Left ventricle myocardium inferior (tissue), 1 donor: ENCODE measurements around the gene SGCD. TPM values are rescaled to one million over a fixed set of nuclear protein-coding genes. Genes with fewer than 3 reads are reported as not detected.

Source experiments
- DNase-seq: peaks from one replicate; pipeline ENCODE4 v3.0.0-alpha.2; 2020
- H3K27ac ChIP-seq: fragments of 200-600 bp; replicated peaks from 2 replicates; pipeline ENCODE4 v1.8.0; 2021
- H3K27me3 ChIP-seq: fragments of 200-600 bp; 2 replicates; pipeline ENCODE4 v1.8.0; 2021; ENCODE audit warnings: low read depth
- H3K36me3 ChIP-seq: fragments of 200-600 bp; 2 replicates; pipeline ENCODE4 v1.8.0; 2021
- H3K4me1 ChIP-seq: fragments of 200-600 bp; 2 replicates; pipeline ENCODE4 v1.8.0; 2021
- H3K4me3 ChIP-seq: fragments of 200-600 bp; 2 replicates; pipeline ENCODE4 v1.8.0; 2021; ENCODE audit warnings: mild to moderate bottlenecking, moderate library complexity
- H3K9me3 ChIP-seq: fragments of 200-600 bp; replicated peaks from 2 replicates; pipeline ENCODE4 v1.8.0; 2021
- intact Hi-C: fragments of 100-400 bp; cut with micrococcal nuclease; formaldehyde crosslinking; loops from one replicate; pipeline ENCODE4 v1.11.0; 2022
- total RNA-seq: library from RNA; stranded (reverse); fragmentation: NEBNext Ultra II Directional; extraction: Animal tissue kit (Norgen Biotek cat#: 25700); gene quantifications from one replicate; pipeline ENCODE4 v1.2.1, GENCODE V29; 2021
- TF ChIP-seq, protein P1 (sequence below): fragments of 200-600 bp; IDR thresholded peaks from 2 replicates; pipeline ENCODE4 v1.8.0; 2021; ENCODE audit warnings: antibody characterized with exemption, mild to moderate bottlenecking, borderline replicate concordance
- donor health status: DM: no; HTN: yes; CAD: no; lungs with severe emphysema.

SGCD gene
- total RNA-seq, 1 donor from 2014 or later = 98.7 TPM

DNA sequence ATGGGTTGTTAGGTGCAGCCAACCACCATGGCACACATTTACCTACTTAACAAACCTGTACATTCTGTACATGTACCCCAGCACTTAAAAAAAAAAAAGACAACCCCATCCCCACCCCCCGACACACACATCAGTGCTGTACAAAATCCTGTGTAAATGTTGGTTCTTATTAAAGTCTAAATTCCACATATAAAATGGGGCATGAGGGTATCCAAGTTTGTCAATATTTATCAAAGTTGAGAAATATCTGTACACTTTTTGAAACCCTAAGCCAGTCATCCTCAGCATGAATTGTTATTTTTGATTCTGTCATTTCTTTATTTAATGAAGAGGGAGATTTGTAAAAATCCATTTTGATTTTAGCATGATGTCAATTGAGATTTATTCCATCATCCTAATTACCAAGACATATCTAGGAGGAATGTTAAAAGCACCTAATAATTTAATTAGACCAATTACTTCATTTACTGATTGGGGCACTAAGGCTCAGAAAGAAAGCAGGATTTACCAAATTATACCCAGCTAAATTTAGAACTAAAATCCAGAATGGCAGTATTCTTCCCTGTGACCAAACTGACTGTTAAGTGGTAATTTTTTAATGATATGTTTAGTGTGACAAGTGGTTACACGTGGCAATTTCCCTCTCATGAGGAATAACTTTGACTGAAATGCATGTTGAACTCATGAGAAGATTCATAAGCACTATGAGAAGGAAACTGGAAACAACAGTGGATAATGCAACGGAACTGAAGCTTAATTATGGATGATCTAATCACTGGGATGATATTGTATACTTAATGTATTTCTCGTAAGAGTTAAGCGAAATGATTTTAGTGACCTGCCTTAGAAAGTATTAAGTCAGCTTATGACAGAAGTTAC lies 195.9 kb downstream of the SGCD start:
- Histone ChIP-seq H3K27me3 (no peaks in the 10 kb centered on the region), H3K9me3 (peaks cover 36% of the 10 kb centered on the region), H3K4me3 (no peak overlapping the region), H3K4me1 (no peaks in the 10 kb centered on the region), H3K27ac (no peak overlapping the region), H3K36me3 (no peaks in the 10 kb centered on the region)
- TF ChIP-seq, protein P1, sequence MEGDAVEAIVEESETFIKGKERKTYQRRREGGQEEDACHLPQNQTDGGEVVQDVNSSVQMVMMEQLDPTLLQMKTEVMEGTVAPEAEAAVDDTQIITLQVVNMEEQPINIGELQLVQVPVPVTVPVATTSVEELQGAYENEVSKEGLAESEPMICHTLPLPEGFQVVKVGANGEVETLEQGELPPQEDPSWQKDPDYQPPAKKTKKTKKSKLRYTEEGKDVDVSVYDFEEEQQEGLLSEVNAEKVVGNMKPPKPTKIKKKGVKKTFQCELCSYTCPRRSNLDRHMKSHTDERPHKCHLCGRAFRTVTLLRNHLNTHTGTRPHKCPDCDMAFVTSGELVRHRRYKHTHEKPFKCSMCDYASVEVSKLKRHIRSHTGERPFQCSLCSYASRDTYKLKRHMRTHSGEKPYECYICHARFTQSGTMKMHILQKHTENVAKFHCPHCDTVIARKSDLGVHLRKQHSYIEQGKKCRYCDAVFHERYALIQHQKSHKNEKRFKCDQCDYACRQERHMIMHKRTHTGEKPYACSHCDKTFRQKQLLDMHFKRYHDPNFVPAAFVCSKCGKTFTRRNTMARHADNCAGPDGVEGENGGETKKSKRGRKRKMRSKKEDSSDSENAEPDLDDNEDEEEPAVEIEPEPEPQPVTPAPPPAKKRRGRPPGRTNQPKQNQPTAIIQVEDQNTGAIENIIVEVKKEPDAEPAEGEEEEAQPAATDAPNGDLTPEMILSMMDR = no peak
- intact Hi-C loops = no loop called here
- no peak for DNase-seq

DNA sequence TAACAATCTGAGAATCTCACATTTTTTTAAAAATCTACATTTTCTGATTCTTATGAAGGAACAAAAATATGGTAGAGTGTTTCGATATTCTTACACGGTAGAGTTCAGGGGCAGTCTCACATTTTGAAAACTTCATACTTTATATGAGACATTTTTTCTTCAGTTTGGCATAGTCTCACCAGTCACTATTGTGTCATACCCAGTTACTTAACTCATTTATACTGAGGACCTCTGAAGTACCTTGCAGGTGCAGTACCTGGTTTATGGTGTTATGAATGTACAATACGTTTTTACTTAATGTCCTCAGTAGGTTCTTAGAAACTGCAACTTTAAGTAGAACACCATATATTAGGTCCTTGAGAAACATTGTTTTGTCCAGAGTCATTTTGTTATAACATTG lies 196.6 kb downstream of the SGCD start:
- no peak overlapping the region for H3K4me3 ChIP-seq
- intact Hi-C loops = no loop called here
- no peaks in the 10 kb centered on the region for H3K4me1 ChIP-seq
- no peak overlapping the region for H3K27ac ChIP-seq
- TF ChIP-seq, protein P1 = no peak
- DNase-seq = no peak
- no peaks in the 10 kb centered on the region for H3K36me3 ChIP-seq
- H3K27me3 ChIP-seq = no peaks in the 10 kb centered on the region
- peaks cover 31% of the 10 kb centered on the region for H3K9me3 ChIP-seq

DNA sequence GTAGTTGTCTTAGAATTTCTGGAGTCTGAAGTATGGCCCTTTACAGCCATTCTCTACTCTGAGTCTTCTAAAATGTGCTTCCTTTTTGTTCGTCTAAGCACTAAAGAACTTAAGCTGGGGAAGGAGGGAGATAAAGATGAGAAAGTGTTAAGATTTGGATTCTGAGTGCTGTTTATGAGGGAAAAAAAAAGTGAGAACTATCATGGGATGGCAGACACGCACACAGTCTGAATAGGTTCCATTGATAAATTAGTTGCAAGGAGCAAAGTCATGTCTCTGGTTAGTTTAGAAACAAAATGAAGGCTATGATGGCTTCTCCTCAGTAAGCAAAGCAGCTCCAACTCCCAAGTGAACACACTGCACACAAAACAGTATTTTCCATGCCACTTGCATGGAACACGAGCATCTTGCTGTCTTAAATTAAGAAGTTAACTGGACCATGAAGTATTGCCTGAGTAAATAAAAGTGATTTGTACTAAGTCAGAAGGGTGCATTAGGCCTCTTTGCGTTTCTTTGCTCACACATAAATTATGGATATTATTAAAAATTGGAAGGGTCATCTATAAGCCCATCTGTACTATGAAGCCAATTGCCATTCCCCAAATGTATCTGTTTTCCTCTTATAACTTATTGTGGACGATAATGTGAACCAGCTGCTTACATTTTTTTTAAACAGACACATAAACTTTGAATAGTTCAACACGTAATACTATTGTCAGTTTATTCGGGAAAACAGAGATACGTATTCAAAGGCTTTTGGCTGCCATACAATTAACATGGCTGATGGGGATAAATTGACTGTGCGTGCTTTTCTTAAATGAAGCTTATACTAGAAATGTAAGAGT lies 199.3 kb downstream of the SGCD start:
- TF ChIP-seq, protein P1 = no peak
- no peaks in the 10 kb centered on the region for H3K36me3 ChIP-seq
- intact Hi-C loops = no loop called here
- DNase-seq = no peak
- H3K9me3 ChIP-seq = peaks cover 16% of the 10 kb centered on the region
- H3K27ac ChIP-seq = no peak overlapping the region
- H3K27me3 ChIP-seq = no peaks in the 10 kb centered on the region
- H3K4me1 ChIP-seq = no peaks in the 10 kb centered on the region
- no peak overlapping the region for H3K4me3 ChIP-seq

DNA sequence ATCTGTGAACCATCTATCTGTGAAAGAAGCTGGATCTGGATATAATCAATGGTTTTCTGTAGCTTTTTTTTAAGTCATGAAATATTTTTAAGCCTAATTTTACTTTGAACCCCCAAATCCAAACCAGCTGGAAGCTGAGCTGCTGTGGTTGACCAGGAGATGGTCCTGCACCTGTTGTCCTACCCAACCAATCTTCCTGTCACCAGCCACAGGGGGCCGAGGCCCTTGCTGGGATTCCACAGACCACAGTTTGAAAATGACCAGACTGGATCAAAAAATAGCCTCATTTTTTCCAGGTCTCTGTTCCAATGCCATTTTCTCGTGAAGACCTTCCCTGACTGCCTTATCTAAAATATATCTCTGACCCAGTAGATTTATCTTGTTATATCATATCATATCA lies 200.6 kb downstream of the SGCD start:
- H3K27ac ChIP-seq = no peak overlapping the region
- no peak for DNase-seq
- no peaks in the 10 kb centered on the region for H3K27me3 ChIP-seq
- intact Hi-C loops = no loop called here
- H3K36me3 ChIP-seq = no peaks in the 10 kb centered on the region
- H3K4me1 ChIP-seq = no peaks in the 10 kb centered on the region
- H3K4me3 ChIP-seq = no peak overlapping the region
- TF ChIP-seq, protein P1 = no peak
- H3K9me3 ChIP-seq = peaks cover 7% of the 10 kb centered on the region

DNA sequence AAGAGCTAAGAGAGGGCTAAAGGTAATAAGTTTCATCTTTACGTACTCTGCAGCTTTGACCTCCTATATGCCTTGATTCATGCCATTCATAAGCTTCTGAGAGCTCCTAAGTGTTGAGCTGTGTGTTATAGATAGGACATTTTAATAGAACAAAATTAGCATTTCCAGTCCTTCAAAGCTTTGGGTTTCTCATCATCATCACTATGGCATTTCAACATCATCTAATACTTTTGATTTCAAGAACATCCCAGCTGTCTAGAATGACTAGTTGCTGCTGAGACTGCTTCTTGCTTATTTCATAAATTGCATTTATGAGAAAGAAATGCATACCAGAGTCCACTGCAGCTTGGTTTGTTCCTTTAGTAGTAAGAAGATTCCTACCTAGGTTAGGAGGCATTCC lies 201.7 kb downstream of the SGCD start:
- DNase-seq = no peak
- H3K27me3 ChIP-seq = no peaks in the 10 kb centered on the region
- no peak overlapping the region for H3K27ac ChIP-seq
- peaks cover 7% of the 10 kb centered on the region for H3K9me3 ChIP-seq
- H3K4me3 ChIP-seq = no peak overlapping the region
- no peaks in the 10 kb centered on the region for H3K4me1 ChIP-seq
- no peaks in the 10 kb centered on the region for H3K36me3 ChIP-seq
- intact Hi-C loops = no loop called here
- TF ChIP-seq, protein P1 = no peak
